Hematopoietic multipotent progenitor cell treated with erythropoietin and hydrocortisone succinate and interleukin-3 and kit ligand, for 17 days (in vitro differentiated cells): ENCODE results near the gene SLC19A1.
"Not testable (repeated sequence)": the region's sequence is repeated elsewhere in the genome, so short reads cannot be mapped to it uniquely, and the experiment has no call there.

Experiments
- DNase-seq: peaks from one replicate; pipeline ENCODE4 v3.0.0-alpha.2; 2015; ENCODE audit warnings: low spot score

Gene SLC19A1

GRCh38 chr21:45504516-45505415 lies 37.5 kb downstream of the SLC19A1 start:
- no peak for DNase-seq

GRCh38 chr21:45504021-45504515 lies 38.2 kb downstream of the SLC19A1 start:
- DNase-seq: no peak

- DNase-seq: not testable (repeated sequence)
Observed at GRCh38 chr21:45503226-45503625, 39.0 kb downstream of the SLC19A1 start.

- no peak for DNase-seq
Observed at GRCh38 chr21:45502600-45502999, 39.6 kb downstream of the SLC19A1 start.

- no peak for DNase-seq
Observed at GRCh38 chr21:45502006-45502345, 40.3 kb downstream of the SLC19A1 start.

- DNase-seq: not testable (repeated sequence)
Observed at GRCh38 chr21:45501081-45502005, 40.9 kb downstream of the SLC19A1 start.

- no peak for DNase-seq
Observed at GRCh38 chr21:45499970-45500577, 42.2 kb downstream of the SLC19A1 start.

GRCh38 chr21:45499201-45499750 lies 43.0 kb downstream of the SLC19A1 start:
- DNase-seq: no peak

- no peak for DNase-seq
Observed at GRCh38 chr21:45498646-45499000, 43.6 kb downstream of the SLC19A1 start.

GRCh38 chr21:45497846-45498645 lies 44.2 kb downstream of the SLC19A1 start:
- no peak for DNase-seq

GRCh38 chr21:45496968-45497845 lies 45.0 kb downstream of the SLC19A1 start:
- no peak for DNase-seq

GRCh38 chr21:45496151-45496967 lies 45.9 kb downstream of the SLC19A1 start:
- no peak for DNase-seq

- DNase-seq: no peak
Observed at GRCh38 chr21:45494851-45495680, 47.2 kb downstream of the SLC19A1 start.

- no peak for DNase-seq
Observed at GRCh38 chr21:45494135-45494850, 47.9 kb downstream of the SLC19A1 start.

GRCh38 chr21:45493401-45494001 lies 48.7 kb downstream of the SLC19A1 start:
- no peak for DNase-seq

- no peak for DNase-seq
Observed at GRCh38 chr21:45492765-45493164, 49.5 kb downstream of the SLC19A1 start.

GRCh38 chr21:45491623-45492022 lies 50.6 kb downstream of the SLC19A1 start:
- no peak for DNase-seq
